IPS-18c (cell line): Measurements from ENCODE around the gene GLDC.

Source experiments
- H3K4me3 ChIP-seq: 2 replicates; pipeline ENCODE4 v1.7.0; 2013; ENCODE audit warnings: low read depth, mild to moderate bottlenecking, low read length, moderate library complexity; ENCODE audit not compliant: insufficient read depth
- H3K9me3 ChIP-seq: one replicate; pipeline ENCODE4 v1.6.1; 2013; ENCODE audit warnings: mild to moderate bottlenecking, low read length, moderate library complexity; ENCODE audit not compliant: control insufficient read depth, insufficient read depth

The GLDC gene

GRCh38 chr9:6600006-6600405 lies 45.5 kb downstream of the GLDC start:
- Histone ChIP-seq H3K9me3 (no peaks in the 10 kb centered on the region), H3K4me3 (no peak overlapping the region)

GRCh38 chr9:6598249-6598725 lies 47.2 kb downstream of the GLDC start:
- Histone ChIP-seq H3K4me3 (no peak overlapping the region), H3K9me3 (no peaks in the 10 kb centered on the region)

GRCh38 chr9:6592791-6593190 lies 52.7 kb downstream of the GLDC start:
- Histone ChIP-seq H3K9me3 (no peaks in the 10 kb centered on the region), H3K4me3 (no peak overlapping the region)

- Histone ChIP-seq H3K9me3 (no peaks in the 10 kb centered on the region), H3K4me3 (no peak overlapping the region)
Measured at GRCh38 chr9:6592231-6592630, 53.3 kb downstream of the GLDC start.

GRCh38 chr9:6590772-6591384 lies 54.7 kb downstream of the GLDC start:
- Histone ChIP-seq H3K9me3 (no peaks in the 10 kb centered on the region), H3K4me3 (no peak overlapping the region)

- Histone ChIP-seq H3K9me3 (no peaks in the 10 kb centered on the region), H3K4me3 (no peak overlapping the region)
Measured at GRCh38 chr9:6590334-6590733, 55.2 kb downstream of the GLDC start.

- H3K4me3 ChIP-seq, result no peak overlapping the region
- no peaks in the 10 kb centered on the region for H3K9me3 ChIP-seq
Measured at GRCh38 chr9:6584881-6585597, 60.5 kb downstream of the GLDC start.

GRCh38 chr9:6581253-6581652 lies 64.3 kb downstream of the GLDC start:
- no peak overlapping the region for H3K4me3 ChIP-seq
- no peaks in the 10 kb centered on the region for H3K9me3 ChIP-seq

- H3K9me3 ChIP-seq, result no peaks in the 10 kb centered on the region
Measured at GRCh38 chr9:6579613-6580012, 65.9 kb downstream of the GLDC start.

GRCh38 chr9:6576987-6577386 lies 68.5 kb downstream of the GLDC start:
- no peak overlapping the region for H3K4me3 ChIP-seq
- H3K9me3 ChIP-seq, result no peaks in the 10 kb centered on the region

More at GRCh38 chr9:6579613-6580012, 65.9 kb downstream of the GLDC start:
- no peak overlapping the region for H3K4me3 ChIP-seq

GRCh38 chr9:6575324-6576034 lies 70.0 kb downstream of the GLDC start:
- H3K4me3 ChIP-seq, result no peak overlapping the region
- H3K9me3 ChIP-seq, result no peaks in the 10 kb centered on the region

- no peak overlapping the region for H3K4me3 ChIP-seq
- H3K9me3 ChIP-seq, result no peaks in the 10 kb centered on the region
Measured at GRCh38 chr9:6567140-6567591, 78.4 kb downstream of the GLDC start.

GRCh38 chr9:6566409-6567139 lies 79.0 kb downstream of the GLDC start:
- Histone ChIP-seq H3K4me3 (no peak overlapping the region), H3K9me3 (no peaks in the 10 kb centered on the region)

GRCh38 chr9:6565312-6565711 lies 80.2 kb downstream of the GLDC start:
- H3K9me3 ChIP-seq, result no peaks in the 10 kb centered on the region
- no peak overlapping the region for H3K4me3 ChIP-seq

GRCh38 chr9:6564868-6565267 lies 80.7 kb downstream of the GLDC start:
- H3K4me3 ChIP-seq, result no peak overlapping the region
- H3K9me3 ChIP-seq, result no peaks in the 10 kb centered on the region

- H3K9me3 ChIP-seq, result no peaks in the 10 kb centered on the region
- H3K4me3 ChIP-seq, result no peak overlapping the region
Measured at GRCh38 chr9:6564360-6564759, 81.2 kb downstream of the GLDC start.

- Histone ChIP-seq H3K9me3 (no peaks in the 10 kb centered on the region), H3K4me3 (no peak overlapping the region)
Measured at GRCh38 chr9:6562871-6563430, 82.6 kb downstream of the GLDC start.
